ENCODE results near the gene CDKAL1.

Gene CDKAL1

DNA sequence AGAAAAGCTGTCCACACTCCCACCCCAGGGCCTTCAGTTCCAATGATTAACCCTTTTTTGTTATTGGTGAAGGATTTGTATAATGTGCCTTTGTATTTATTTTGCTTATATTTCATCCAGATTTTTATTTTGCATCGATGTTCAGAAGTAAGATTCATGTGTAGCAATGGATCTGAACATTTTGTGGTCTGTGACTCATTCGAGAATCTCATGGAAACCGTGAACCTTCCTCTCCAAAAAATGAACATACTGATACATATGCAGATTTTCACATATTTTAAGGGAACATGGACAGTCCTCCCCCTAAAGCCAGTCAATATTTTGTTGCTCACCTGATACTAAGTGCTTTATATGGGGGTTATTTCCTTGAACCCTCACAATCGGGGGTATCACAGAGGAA, 637.5 kb downstream of the CDKAL1 start:
- TF ChIP-seq GLIS3 (CRISPR knock-in tag; IDR thresholded peaks at IDR 0.05) (no peak), PPARA (CRISPR knock-in tag; IDR thresholded peaks at IDR 0.05; ENCODE audit: borderline replicate concordance) (no peak), ZNF70 (CRISPR knock-in tag; IDR thresholded peaks at IDR 0.05) (no peak), ZNF565 (CRISPR knock-in tag; conservative IDR thresholded peaks at IDR 0.05; ENCODE audit: low read depth) (no peak), ISL1 (CRISPR knock-in tag; IDR thresholded peaks at IDR 0.05) (no peak)
- TF ChIP-seq, protein P1, sequence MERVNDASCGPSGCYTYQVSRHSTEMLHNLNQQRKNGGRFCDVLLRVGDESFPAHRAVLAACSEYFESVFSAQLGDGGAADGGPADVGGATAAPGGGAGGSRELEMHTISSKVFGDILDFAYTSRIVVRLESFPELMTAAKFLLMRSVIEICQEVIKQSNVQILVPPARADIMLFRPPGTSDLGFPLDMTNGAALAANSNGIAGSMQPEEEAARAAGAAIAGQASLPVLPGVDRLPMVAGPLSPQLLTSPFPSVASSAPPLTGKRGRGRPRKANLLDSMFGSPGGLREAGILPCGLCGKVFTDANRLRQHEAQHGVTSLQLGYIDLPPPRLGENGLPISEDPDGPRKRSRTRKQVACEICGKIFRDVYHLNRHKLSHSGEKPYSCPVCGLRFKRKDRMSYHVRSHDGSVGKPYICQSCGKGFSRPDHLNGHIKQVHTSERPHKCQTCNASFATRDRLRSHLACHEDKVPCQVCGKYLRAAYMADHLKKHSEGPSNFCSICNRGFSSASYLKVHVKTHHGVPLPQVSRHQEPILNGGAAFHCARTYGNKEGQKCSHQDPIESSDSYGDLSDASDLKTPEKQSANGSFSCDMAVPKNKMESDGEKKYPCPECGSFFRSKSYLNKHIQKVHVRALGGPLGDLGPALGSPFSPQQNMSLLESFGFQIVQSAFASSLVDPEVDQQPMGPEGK (CRISPR knock-in tag; IDR thresholded peaks at IDR 0.05; ENCODE audit: borderline replicate concordance) = no peak
- no peak for ATAC-seq

DNA sequence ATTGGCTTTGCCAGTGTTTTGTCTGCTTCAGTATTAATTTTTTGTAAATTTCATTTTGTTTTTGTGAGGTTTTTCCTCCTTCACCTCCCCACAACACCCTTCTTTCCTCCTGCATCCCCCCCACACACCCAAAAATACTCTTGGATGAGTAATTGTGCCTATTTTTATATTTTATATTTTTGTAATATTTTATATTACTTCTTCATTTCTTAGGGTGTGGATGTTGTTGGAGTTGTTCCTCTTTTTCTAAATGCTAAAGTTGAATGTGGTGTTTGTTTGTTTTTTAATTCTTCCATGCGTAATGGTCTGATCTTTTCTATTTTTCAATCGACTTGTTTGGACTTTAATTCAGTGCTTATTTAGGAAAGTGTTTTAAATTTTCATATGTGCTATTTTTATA, 638.8 kb downstream of the CDKAL1 start:
- no peak for ATAC-seq

DNA sequence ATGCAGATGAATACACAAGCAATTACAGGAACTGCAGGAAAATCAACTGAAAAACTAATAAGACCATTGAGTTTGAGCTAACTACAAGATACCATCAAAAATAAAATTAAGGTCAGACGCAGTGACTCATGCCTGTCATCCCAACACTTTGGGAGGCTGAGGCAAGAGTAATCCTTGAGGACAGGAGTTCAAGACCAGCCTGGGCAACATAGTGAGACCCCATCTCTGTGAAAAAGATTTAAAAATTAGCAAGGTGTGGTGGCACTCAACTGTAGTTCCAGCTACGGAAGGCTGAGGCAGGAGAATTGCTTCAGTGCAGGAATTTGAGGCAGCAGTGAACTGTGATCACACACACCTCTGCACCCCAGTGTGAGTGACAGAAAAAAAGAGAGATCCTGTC, 639.4 kb downstream of the CDKAL1 start:
- TF ChIP-seq, protein P2, sequence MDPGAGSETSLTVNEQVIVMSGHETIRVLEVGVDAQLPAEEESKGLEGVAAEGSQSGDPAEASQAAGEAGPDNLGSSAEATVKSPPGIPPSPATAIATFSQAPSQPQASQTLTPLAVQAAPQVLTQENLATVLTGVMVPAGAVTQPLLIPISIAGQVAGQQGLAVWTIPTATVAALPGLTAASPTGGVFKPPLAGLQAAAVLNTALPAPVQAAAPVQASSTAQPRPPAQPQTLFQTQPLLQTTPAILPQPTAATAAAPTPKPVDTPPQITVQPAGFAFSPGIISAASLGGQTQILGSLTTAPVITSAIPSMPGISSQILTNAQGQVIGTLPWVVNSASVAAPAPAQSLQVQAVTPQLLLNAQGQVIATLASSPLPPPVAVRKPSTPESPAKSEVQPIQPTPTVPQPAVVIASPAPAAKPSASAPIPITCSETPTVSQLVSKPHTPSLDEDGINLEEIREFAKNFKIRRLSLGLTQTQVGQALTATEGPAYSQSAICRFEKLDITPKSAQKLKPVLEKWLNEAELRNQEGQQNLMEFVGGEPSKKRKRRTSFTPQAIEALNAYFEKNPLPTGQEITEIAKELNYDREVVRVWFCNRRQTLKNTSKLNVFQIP (CRISPR knock-in tag; IDR thresholded peaks at IDR 0.05; ENCODE audit: borderline replicate concordance, low read depth) = no peak
- TF ChIP-seq ZFP30 (CRISPR knock-in tag; IDR thresholded peaks at IDR 0.05) (no peak), PPARA (CRISPR knock-in tag; IDR thresholded peaks at IDR 0.05; ENCODE audit: borderline replicate concordance) (no peak), BACH2 (CRISPR knock-in tag; IDR thresholded peaks at IDR 0.05; ENCODE audit: borderline replicate concordance) (no peak), RARB (CRISPR knock-in tag; IDR thresholded peaks at IDR 0.05) (no peak), TOX (CRISPR knock-in tag; IDR thresholded peaks at IDR 0.05; ENCODE audit: borderline replicate concordance) (no peak), ISL1 (CRISPR knock-in tag; IDR thresholded peaks at IDR 0.05) (no peak), CSDC2 (CRISPR knock-in tag; IDR thresholded peaks at IDR 0.05) (no peak), GLIS3 (CRISPR knock-in tag; IDR thresholded peaks at IDR 0.05) (no peak), ZFP3 (CRISPR knock-in tag; IDR thresholded peaks at IDR 0.05) (no peak), TCF4 (CRISPR knock-in tag; IDR thresholded peaks at IDR 0.05; ENCODE audit: borderline replicate concordance) (no peak), ESRRG (CRISPR knock-in tag; IDR thresholded peaks at IDR 0.05) (no peak)
- TF ChIP-seq, protein P3, sequence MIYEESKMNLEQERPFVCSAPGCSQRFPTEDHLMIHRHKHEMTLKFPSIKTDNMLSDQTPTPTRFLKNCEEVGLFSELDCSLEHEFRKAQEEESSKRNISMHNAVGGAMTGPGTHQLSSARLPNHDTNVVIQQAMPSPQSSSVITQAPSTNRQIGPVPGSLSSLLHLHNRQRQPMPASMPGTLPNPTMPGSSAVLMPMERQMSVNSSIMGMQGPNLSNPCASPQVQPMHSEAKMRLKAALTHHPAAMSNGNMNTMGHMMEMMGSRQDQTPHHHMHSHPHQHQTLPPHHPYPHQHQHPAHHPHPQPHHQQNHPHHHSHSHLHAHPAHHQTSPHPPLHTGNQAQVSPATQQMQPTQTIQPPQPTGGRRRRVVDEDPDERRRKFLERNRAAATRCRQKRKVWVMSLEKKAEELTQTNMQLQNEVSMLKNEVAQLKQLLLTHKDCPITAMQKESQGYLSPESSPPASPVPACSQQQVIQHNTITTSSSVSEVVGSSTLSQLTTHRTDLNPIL (CRISPR knock-in tag; IDR thresholded peaks at IDR 0.05; ENCODE audit: low read depth) = no peak

More for the DNA sequence above, 638.8 kb downstream of the CDKAL1 start:
- TF ChIP-seq TCF4 (CRISPR knock-in tag; IDR thresholded peaks at IDR 0.05; ENCODE audit: borderline replicate concordance) = no peak

DNA sequence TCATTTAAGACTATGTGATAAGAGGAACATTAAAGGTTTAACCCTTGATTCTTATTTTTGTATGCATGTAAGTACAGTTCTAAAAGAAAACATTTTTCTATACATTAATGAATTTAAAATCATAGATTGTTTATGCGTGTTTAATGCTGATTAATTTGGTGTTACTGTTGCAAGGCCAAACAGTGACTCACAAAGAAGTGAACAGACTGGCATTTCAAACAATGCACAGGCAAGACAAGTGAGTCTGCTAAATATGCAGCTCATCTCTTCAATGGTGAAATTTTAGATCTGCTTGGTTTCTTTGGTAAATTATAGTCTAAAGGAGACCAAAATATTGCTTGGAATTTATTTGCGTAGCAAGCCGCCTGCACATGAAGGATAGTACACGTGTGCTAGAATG, 641.9 kb downstream of the CDKAL1 start:
- ATAC-seq = no peak
- TF ChIP-seq, protein P2 (CRISPR knock-in tag; IDR thresholded peaks at IDR 0.05; ENCODE audit: borderline replicate concordance, low read depth) = no peak
- TF ChIP-seq, protein P3 (CRISPR knock-in tag; IDR thresholded peaks at IDR 0.05; ENCODE audit: low read depth) = no peak
- TF ChIP-seq ISL1 (CRISPR knock-in tag; IDR thresholded peaks at IDR 0.05) (no peak), ZNF565 (CRISPR knock-in tag; conservative IDR thresholded peaks at IDR 0.05; ENCODE audit: low read depth) (no peak), GLIS3 (CRISPR knock-in tag; IDR thresholded peaks at IDR 0.05) (no peak), ZFP3 (CRISPR knock-in tag; IDR thresholded peaks at IDR 0.05) (no peak), ZC3H10 (CRISPR knock-in tag; IDR thresholded peaks at IDR 0.05) (no peak), SNAI2 (CRISPR knock-in tag; IDR thresholded peaks at IDR 0.05) (no peak), RARB (CRISPR knock-in tag; IDR thresholded peaks at IDR 0.05) (no peak), CSDC2 (CRISPR knock-in tag; IDR thresholded peaks at IDR 0.05) (no peak), ZFP30 (CRISPR knock-in tag; IDR thresholded peaks at IDR 0.05) (no peak)
- TF ChIP-seq, protein P4, sequence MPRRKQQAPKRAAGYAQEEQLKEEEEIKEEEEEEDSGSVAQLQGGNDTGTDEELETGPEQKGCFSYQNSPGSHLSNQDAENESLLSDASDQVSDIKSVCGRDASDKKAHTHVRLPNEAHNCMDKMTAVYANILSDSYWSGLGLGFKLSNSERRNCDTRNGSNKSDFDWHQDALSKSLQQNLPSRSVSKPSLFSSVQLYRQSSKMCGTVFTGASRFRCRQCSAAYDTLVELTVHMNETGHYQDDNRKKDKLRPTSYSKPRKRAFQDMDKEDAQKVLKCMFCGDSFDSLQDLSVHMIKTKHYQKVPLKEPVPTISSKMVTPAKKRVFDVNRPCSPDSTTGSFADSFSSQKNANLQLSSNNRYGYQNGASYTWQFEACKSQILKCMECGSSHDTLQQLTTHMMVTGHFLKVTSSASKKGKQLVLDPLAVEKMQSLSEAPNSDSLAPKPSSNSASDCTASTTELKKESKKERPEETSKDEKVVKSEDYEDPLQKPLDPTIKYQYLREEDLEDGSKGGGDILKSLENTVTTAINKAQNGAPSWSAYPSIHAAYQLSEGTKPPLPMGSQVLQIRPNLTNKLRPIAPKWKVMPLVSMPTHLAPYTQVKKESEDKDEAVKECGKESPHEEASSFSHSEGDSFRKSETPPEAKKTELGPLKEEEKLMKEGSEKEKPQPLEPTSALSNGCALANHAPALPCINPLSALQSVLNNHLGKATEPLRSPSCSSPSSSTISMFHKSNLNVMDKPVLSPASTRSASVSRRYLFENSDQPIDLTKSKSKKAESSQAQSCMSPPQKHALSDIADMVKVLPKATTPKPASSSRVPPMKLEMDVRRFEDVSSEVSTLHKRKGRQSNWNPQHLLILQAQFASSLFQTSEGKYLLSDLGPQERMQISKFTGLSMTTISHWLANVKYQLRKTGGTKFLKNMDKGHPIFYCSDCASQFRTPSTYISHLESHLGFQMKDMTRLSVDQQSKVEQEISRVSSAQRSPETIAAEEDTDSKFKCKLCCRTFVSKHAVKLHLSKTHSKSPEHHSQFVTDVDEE (CRISPR knock-in tag; IDR thresholded peaks at IDR 0.05) = no peak
- TF ChIP-seq, protein P1 (CRISPR knock-in tag; IDR thresholded peaks at IDR 0.05; ENCODE audit: borderline replicate concordance) = no peak

More for the DNA sequence above, 639.4 kb downstream of the CDKAL1 start:
- no peak for ATAC-seq

All from SK-N-SH treated with all-trans-retinoic acid at 6 μM for 48 hours (cell line).